ENCODE data around the gene GRIK3.

- no peak for TF ChIP-seq ZNF366 (tag by site-specific recombination; conservative IDR thresholded peaks at IDR 0.05)
- no peak for TF ChIP-seq CTCF (tag by site-specific recombination; IDR thresholded peaks at IDR 0.05)
- no peak for TF ChIP-seq PATZ1 (tag by site-specific recombination; IDR thresholded peaks at IDR 0.05)
- no peak for TF ChIP-seq ZNF10 (tag by site-specific recombination; IDR thresholded peaks at IDR 0.05)
These were observed 143.5 kb downstream of the GRIK3 start for GRCh38 chr1:36890776-36891175.
